T-helper 22 cell (primary cell): ENCODE results near the gene ZNF618.
"Not testable (repeated sequence)": the region's sequence is repeated elsewhere in the genome, so short reads cannot be mapped to it uniquely, and the experiment has no call there.

Experiments used
- DNase-seq: peaks from one replicate; pipeline ENCODE4 v3.0.0-alpha.2; 2020; ENCODE audit warnings: low read depth

ZNF618 gene

DNA sequence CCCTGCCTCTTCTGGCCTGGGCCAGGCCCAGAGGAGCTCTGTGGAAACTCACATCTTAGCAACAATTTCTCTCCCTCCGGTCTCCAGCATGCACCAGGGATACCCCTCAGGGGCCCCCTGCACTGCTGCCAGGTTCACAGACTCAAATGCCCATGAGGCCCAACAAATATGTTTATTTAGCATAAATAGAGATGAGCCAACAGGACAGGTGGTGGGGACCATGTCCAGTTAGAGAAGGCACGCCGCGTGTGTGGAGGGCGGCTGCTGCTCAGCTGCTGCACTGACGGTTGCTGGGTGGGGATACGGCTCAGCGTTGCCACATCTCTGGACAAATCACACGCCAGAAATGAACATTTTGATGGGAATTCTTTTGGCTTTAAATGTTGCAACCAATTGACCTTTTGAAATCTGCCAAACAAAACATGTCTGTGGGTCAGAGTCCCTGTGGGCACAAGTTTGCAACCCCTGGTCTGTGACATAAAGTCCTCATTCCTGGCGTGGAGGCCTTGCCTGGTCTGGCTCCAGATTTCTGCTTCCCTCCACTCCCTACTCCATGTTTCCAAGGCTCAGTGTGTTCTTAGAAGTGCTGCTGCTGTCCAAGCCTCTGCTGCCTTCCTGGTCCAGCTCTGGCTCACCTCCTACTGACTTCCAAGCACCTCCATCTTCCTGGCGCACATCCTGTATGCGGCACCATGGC, 113.1 kb downstream of the ZNF618 start:
- DNase-seq = no peak

DNA sequence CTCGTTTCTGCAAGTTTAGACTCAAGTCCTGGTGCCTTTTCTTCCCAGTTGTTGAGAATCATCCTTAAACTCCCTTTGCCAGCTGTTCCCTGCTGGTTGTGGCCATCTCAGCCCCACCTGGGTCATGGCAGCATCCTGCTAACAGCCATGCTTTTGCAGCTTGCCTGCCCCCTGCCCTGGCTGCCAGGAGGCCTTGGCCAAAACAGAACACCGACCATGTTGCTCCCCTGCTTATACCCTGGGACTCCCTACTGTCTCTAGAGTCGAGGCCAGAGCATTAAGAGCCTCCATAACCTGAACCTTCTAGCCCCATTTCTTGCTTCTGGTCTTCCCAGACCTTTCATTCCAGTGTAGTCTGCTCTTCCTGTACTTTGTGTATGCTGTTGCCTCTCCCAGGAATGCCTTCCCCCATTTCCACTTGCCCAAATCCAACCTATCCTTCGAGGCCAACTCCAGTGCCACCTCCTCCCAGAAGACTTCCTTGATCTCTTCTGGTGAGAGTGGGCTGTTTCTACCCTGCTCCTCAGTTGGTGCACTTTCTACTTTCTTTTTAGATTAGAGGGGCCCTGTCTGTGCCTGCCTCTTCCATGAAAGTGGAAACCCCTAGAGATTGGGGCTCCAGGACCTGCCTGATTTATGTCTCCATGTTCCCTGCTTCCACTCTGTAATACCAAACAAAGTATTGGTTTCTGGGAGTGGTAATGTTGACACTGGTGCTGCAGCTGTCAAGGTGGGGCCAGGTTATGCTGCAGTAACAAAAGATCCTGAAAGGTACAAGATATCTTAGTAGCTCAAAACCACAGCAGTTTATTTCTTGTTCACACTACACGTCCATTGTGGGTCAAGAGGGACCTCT, 113.8 kb downstream of the ZNF618 start:
- DNase-seq = no peak

DNA sequence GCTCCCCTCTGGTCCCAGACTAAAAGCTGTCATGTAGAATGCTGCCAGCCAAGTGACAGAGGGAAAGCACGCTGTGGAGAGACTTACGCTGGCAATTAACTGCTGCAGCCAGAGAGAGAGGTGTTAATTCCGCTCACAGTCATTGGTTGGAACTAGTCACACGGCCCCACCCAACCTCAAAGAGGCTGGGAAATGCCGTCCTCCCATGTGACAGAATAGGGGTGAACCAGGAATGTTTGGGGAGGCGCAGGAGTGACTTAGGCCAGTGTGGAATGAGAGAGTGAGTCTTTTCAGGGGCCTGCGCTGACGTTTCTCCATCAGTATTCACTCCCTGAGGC, 114.4 kb downstream of the ZNF618 start:
- no peak for DNase-seq

DNA sequence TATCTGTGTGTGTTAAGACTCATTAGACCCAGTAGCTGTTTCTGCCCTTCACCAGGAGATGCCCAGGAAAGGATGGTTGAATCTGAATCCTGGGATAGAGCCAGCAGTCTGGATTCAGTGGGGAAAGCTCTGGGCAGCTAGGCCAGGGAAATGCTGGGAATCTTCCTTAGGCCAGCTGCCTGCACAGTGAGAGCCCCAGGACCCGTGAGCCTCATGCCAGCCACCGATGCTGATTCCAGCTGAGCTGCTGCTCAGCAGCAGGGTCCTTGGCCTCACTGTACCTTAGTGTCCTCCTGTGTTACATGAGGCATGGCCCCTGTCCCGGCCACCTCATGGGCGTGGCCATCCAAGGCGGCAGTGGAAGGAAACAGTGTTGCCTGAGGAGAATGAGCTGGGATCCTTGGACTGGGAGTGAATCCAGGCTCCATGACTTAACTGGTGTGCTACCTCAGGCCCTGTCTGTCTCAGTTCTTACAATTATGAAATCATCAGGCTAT, 114.9 kb downstream of the ZNF618 start:
- no peak for DNase-seq

DNA sequence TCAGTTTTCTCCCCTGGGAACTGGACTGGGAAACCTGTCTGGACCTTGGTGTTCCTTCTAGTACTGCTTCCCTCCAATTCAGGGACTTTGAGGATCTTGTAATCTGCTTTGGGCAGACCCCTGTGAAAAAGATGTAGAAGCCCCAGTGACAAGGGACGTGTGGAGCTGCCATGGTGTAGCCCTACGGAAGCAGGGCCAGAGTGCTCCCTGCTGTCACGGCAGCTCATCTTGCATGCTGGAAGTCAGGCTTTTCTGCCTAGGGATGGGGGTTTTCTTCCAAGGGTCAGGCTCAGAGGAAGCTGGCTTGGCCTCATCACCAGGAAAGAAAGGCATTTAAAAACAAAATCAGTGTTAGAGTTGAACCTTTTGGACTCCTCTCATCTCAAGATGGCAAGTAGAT, 115.6 kb downstream of the ZNF618 start:
- DNase-seq = no peak

DNA sequence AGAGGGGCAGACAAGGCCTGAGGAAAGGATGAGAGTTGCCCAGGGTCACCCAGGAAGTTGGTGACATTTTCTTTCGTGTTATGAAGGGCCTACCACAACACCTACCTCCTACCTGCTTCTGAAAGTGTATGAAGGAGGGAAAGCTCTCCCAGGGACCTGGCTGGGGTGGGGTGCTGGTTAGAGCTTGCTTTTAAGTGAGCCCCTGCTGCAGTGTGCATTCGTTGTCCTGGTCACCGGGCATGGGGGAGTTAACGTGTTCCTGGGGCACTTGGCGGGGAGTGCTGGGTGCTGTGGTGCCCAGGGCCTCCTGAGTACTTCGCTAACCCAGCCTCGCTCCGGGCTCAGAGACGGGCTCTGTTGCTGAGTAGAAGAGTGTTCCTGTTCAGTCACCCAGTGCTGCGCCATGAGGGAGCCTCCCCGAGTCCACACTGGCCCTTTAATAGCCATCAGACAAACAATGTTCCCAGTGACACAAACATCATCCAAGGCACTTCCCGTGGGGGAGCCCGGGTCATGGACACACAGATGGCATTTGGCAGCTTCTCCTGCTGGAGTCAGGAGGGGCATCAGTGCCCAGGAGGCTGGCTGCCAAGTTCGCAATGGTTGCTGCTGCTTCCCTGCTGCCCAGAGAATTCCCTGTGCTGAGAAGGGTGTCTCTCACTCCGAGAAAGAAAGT, 116.3 kb downstream of the ZNF618 start:
- no peak for DNase-seq

DNA sequence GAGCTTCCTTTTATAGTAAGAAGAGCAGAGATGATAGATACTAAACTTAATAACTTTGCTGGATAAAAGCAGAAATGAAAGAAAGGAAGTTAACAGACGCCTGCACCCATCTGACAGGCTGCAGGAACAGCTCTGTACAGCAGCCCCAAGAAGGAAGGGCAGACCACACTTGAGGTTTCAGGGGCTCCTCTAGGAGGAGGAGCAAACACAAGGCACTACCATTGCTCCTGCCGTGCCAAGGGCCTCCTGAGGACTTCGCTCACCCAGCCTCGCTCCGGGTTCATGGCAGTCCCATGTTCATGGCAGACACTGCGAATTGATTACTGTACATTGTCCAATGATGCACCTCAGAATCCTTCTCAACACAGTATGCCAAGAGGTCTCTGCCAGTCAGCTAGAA, 116.9 kb downstream of the ZNF618 start:
- no peak for DNase-seq

DNA sequence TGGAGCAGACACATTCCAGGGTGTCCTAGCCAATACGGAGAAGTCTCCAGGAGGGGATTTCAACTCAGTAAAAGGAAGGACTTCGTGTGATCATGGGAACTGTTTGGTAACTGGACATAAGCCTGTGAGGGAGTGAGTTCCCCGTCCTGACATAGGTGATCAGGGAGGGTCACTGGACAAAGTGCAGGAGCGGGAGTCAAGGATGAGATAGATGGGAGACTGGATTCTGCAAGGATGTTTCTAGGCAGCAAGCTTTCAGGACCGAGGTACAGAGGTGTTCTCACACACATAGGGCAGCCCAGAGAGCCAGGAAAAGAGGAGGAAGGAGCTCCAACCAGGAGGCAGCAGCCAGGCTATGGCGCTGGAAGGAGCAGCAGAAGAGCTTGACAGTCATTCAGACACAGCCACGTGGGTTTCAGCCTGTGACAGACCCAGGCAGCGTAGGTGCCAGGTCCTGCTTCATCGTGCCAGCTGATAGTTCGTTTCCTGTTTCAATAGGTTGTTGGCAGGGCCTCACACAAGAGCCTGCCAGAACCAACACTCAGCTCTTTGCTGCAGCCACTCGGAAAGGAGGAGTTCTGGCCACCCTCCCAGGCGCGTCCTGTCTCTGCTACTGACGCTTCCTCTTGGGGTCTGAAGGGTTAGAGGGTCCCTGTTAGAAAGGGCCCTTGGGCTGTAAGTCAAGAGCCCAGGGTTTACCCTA, 117.9 kb downstream of the ZNF618 start:
- DNase-seq = no peak

DNA sequence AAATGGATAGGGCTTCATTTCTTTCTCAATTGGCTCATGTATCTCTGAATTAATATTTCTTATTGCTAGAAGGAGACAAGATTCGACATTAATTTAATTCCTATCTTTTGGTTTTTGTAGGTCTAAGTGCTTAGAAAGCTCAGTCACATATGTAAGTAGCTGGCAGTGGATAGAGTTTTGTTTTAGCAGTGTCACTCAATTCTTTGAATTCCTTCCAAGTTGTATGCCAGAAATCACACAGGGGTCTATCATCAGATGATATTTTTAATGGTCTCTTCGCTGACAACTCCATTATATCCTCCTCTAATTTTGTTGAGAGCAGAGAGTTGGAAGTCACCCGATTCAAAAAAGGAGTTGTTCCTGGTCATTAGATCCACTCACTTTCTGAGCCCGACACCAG, 119.3 kb downstream of the ZNF618 start:
- DNase-seq = no peak

DNA sequence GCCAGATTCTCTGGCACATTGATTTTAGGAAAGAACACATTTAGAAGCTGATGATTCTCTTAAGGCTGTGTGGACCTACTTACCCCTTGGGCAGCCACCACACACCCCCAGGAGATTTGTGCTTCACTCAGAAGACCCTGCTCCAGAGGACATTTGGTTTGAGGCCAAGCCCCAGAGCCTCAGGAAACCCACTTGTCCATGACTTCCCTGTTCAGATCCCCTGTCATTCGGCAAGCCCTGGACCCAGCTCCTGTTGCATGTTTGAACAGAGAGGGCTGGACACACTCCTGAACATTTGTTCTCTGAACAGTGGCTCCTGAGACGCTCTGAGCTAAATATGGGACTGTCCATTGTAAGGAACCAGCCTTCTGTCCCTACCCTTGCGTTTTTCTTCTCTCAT, 119.9 kb downstream of the ZNF618 start:
- no peak for DNase-seq

DNA sequence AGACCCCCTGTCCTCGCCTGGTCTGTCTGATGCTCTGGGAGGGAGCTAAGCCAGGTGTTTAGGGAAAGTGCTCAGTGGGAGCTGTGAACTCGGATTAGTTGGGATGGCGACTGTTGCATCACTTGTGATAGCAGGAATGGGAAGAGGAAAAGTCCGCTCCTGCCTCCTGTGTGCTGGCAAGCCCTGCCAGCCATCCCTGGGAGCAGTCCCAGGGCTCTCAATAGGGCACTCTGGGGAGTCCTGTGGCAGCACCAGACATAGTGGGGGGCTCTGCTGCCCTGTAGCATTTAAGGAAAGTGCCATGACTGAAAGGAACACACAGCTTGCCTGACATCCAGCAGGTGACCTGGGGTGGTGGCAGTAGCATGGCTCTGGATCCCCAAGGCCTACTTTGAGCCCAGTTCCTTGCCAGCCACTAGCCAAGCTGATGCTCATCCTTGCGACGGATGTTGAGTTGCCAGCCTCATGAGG, 120.5 kb downstream of the ZNF618 start:
- DNase-seq = no peak

DNA sequence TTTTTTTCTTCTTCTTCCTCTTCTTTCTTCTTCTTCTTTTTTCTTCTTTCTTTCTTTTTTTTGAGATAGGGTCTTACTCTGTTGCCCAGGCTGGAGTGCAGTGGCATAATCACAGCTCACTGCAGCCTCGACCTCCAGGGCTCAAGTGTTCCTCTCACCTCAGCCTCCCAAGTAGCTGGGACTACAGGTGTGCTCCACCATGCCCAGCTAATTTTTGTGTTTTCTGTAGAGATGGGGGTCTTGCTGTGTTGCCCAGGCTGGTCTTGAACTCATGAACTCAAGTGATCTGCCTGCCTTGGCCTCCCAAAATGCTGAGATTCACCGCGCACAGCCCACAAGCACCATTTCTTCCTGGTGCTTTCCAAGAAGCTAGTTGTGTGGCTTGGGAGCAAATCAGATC, 121.0 kb downstream of the ZNF618 start:
- not testable (repeated sequence) for DNase-seq

DNA sequence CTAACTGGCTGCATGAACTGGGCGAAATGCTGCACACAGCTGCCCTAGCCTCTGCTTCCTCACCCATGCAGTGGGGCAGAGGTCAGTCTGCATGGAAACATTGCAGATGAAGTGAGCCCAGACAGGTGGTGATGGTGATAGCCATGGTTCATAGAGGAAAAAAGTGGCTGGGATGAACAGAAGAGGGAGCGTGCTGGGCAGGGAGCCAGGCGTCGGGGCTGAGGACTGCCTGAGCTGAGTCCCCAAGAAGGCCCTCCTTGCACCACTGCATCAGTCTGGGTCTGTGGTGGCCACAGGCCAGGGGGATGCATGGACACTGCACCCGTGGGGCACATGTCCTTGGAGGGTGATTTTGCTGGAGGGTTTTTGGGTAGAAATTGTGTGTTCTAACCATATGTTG, 121.5 kb downstream of the ZNF618 start:
- DNase-seq = no peak

DNA sequence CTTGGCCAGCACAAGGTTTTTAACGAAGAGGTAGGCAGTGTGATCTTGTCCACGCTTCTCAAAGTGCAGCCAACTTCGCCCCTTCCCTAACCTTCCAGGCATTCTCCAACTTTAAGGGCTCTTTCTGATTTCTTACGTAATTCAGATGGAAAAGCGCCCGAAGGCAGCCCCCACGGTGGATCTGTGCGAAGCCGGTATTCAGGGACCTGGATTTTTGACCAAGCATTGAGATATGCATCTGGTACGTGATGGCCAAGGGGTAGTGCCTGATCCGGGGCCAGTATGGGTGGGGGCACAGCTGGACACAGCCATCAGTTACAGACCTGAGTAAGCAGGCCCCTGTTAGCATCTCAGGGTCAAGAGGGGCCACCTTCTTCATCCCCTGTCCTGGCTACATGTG, 122.0 kb downstream of the ZNF618 start:
- no peak for DNase-seq

DNA sequence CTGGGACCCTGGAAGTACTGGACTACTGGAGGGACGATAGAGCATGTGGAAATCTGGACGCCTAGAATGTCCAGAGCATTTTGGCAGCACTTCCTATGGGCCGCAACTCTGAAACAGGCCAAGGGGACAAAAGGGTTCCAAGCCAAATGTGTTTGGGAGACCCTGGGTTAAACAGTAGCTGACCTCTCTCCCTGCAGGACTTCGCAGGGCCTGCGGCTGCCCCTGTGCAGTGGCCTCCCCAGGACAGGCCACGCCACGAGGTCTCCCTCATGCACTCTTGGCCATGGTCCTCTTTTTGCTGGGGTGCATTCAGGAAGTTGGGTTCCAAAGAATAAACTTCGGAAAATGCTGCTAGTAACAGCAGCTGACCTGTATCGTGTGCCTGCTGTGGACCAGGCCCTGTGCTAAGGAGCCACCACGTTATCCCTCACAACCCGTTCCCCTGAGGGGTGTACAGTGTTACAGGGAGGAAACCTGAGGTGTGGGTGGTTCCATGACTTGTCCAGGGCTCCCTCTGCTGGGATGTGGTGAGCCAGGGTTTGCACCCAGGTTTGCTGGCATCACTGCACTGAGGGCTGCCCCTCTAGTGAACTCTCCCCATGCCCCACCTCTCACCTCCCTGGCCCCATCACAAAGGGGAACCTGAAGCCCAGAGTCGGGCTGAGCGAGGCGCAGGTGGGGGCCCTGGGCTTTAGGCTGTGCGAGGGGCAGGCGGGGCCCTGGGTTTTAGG, 122.6 kb downstream of the ZNF618 start:
- no peak for DNase-seq

DNA sequence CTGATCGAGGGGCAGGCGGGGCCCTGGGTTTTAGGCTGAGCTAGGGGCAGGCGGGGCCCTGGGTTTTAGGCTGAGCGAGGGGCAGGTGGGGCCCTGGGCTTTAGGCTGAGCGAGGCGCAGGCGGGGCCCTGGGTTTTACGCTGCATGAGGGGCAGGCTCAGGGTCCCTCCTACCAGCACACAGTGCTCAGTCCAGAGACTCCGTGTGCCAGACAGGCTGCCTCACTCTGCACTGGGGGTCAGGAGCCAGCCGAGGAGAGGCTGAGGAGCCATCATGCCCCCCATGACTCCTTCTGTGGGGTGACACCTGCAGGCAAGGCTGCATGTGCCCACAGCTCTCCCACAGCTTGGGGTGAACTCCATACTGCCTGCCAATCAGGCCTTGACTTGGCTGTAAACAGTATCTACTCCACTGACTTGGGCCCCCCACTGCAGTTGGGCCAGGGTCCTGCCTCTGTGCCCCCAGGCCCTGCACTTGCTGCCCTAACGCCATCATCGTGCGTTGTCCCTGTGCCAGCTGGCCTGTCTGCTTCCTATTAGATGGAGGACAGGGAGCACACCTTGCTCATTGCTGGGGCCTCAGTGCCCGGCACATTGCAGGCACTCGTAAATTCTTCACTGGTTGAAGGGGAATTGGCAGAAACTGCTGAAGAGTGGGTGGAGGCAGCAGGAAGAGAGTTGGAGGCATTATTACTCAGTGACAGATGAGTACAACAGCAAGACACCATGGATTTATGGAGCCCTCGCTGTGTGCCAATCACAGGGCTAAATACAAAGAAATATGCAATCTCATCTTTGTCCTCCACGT, 123.3 kb downstream of the ZNF618 start:
- DNase-seq = no peak

DNA sequence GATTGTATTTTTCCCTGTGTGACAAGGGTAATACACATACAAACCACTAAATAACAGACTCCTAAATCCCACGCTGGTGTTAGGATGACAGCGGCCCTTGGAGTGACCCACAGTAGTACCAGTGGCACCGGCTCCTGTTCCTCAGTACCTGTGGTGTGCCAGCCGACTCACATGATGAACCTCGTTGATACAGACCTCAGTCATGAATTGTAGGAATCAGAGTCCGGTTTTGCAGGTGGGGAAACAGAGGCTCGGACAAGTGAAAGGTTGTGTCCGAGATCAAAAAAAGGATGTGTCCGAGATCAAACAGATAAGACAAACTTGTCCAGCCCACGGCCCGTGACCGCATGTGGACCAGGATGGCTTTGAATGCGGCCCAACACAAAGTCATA, 124.0 kb downstream of the ZNF618 start:
- no peak for DNase-seq

DNA sequence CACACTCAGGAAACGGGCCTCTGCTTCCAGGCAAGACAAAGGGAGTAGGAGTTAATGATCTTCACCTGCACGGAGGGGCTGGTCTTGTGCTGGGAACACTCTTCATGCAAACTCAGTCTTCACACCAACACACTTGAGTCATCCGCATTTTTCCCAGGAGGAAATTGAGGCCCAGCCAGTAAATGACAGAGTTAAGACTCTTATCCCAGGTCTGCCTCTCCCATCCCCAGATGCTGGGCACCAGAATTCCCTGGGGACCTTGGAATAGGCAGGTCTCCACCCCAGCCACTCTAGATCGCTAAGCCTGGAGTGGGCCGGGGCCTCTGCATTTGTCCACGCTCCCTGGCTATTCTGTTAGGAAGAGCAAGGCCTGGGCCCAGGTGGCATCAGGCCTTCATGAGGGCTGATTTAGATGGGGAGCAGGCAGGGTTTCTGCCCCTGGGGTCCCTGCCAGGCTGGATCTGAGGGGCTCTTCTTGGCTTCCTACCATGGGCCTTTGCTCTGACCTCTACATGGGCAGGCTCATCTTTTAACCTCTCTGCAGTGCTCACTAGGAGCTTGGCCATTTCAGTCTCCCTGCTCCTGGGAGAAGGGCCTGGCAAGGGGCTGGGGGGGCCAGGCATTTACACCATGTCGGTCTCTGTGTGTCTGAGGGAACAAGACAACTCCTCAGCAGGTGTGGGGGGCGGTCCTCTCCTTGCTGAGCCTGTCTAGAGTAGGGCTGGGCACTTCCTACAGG, 124.7 kb downstream of the ZNF618 start:
- no peak for DNase-seq

DNA sequence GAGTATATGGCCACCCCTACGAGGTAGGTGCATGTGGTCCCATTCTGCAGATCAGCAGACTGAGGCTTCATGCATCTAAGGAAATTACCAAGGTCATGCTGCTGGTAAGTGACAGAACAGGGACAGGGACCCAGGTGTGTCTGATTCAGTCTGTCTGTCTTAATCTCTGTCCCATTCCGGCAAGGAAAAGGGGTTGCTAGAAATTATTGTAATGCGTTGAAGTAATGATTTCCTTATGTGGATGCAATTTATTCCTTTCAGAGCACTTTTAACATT, 125.2 kb downstream of the ZNF618 start:
- no peak for DNase-seq

DNA sequence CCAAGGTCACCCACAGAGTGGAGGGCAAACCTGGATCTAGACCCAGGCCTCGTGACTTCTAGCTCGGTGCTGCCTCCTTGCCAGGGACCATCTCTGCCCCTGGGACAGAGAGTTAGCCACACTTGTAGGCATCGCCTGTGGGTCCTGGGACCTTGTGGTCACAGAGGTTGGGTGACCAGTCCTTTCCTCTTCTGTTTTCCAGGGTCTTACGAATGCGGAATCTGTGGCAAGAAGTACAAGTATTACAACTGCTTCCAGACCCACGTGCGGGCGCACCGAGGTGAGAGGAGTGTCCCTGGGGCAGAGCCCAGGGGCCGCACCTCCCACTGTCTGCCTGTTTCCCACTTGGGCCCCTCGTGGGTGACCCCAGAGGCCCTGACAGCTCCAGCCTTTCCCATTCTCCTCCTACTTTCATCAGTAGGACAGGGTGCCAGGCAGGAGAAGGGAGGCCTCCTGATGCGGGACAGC, 125.7 kb downstream of the ZNF618 start:
- no peak for DNase-seq
